HG03432 (cell line): Measurements from ENCODE around the gene PRCP.

Experiments
- ATAC-seq: cut with Tn5 transposase; IDR thresholded peaks from one replicate; pipeline ENCODE4 v1.9.1; 2021; ENCODE audit warnings: mild to moderate bottlenecking, moderate library complexity; ENCODE audit not compliant: unreplicated experiment

Gene PRCP

DNA sequence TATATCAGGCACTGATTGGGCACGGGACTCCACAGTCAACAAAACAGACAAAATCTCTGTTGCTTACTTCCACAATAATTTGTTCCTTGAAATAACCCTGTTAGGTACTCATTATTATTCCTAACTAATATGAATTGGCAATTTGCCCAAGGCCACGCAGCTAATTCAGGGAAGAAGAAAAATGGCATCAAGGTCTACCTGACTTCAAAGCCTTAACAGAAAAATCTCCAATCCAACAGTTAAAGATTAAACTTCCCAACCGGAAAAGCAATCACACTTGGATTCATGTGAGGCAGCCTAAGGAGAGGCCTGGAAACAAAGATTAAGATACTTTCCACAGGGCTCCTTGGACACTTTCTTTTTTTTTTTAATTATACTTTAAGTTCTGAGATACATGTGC is 68.9 kb downstream of the PRCP start:
- ATAC-seq = no peak

- no peak for ATAC-seq
These were observed 69.5 kb downstream of the PRCP start for GRCh38 chr11:82830746-82831145.

GRCh38 chr11:82829101-82829500 is 71.1 kb downstream of the PRCP start:
- ATAC-seq = no peak

DNA sequence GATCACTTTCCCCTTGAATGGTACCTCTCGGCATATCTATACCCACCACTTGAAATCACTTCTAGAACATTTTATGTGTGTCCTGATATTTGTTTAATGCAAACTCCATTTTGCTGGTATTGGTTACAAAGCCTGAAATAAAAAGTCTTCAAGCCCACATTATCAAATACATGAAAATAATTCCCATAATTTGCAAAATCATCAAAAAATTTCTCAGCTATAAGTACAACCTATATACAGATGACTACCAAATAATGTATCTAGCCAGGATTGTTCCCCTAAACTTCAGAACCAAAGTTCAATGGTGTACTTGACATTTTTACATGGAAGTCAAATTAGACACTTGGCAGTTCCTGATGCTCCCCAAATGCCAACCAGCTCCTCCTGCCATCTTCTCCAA is 71.8 kb downstream of the PRCP start:
- ATAC-seq = no peak

- no peak for ATAC-seq
These were observed 73.7 kb downstream of the PRCP start for GRCh38 chr11:82826526-82826925.

- ATAC-seq = no peak
These were observed 76.3 kb downstream of the PRCP start for GRCh38 chr11:82823647-82824619.

- ATAC-seq = no peak
These were observed 81.7 kb downstream of the PRCP start for GRCh38 chr11:82818409-82819043.

GRCh38 chr11:82815406-82815805 is 84.8 kb downstream of the PRCP start:
- no peak for ATAC-seq

DNA sequence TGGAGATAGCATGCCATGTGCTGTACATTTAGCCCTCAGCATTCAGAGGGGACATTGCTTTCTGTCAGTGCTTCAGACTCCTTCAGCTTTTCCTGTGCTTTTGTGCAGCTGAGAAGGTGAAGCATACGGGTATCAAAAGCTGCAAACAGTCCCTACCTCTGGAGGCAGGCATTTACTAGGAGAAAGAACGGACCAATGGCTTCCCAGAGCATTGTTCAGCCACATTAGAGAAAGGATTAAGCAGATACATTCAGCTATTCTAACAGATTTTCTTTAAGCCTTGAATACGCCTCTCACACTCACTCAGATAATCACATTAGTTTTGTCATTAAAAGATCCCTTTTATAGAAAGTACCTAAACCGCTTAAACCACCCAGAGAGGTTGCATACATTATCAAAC is 85.9 kb downstream of the PRCP start:
- ATAC-seq = no peak

GRCh38 chr11:82811369-82811768 is 88.9 kb downstream of the PRCP start:
- ATAC-seq = no peak

- ATAC-seq = no peak
These were observed 89.5 kb downstream of the PRCP start for GRCh38 chr11:82810738-82811137.

- ATAC-seq = no peak
These were observed 89.9 kb downstream of the PRCP start for GRCh38 chr11:82810326-82810725.

DNA sequence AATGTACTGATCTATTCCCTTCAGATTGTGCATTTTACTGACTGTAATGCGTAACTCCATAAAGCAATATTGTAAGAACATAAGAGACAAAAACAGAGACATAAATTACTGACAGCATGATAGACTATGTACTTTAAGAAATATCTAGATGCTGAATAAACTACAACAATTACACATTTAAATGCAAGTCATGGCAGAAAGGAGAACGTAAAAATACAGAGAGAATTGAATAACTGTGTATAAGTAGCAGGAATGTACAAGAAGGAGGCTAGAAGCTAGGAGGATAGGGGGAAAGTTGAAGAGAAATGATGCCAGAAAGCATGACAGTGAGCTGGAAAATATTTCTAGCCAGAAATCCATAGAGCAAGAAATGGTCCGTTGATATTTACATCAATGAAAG is 92.6 kb downstream of the PRCP start:
- no peak for ATAC-seq

GRCh38 chr11:82802710-82803109 is 97.5 kb downstream of the PRCP start:
- no peak for ATAC-seq

GRCh38 chr11:82796998-82797961 is 103.0 kb downstream of the PRCP start:
- no peak for ATAC-seq

DNA sequence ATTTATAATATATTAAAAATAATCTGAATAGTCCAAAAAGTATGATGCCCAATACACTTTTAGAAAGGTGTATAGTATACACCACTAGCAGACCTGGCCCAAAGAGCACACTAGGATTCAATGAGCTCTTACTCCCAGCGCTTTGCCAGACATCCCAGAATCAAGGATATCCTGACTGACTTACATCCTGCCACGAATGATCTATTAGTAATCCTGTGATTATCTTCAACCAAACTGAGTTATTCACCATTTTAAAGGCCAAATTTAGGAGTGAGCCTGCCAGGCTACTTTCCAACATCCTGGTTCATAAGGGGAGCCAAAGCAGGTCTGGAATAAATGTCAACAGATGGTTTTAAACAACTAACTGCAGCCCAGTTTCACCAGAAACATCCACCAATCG is 105.7 kb downstream of the PRCP start:
- ATAC-seq = no peak

DNA sequence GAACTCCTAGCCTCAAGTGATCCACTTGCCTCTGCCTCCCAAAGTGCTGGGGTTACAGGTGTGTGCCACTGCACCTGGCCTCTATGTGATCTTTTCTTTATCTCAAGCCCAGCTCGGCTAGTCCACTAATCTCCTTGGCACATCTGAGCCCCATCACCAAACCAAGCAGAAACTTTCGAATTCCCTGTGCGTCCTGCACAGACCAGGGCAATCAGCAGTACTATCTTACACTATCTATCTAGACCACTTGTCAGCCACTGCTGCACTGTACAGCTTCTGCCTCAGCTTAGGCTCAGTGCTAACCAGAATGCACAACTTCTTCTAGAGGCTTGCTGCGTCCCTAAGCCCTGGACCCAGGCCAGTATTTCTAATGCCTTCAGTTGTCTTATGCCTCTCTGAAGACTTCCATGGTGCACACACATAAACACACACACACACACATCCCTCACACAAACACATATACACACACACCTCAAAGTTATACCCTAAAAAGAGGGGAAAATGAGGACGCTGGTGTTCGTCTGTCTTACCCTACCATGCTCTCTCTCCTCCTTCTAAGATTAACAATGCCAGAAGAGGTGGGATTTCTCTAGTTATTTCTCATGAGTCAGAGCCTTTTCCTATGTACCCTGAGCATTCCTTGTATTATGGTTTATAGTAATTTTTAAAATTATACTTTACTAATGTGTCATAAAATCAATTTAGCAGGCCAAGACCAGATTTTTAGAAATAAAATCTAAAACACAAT is 107.2 kb downstream of the PRCP start:
- ATAC-seq = no peak

DNA sequence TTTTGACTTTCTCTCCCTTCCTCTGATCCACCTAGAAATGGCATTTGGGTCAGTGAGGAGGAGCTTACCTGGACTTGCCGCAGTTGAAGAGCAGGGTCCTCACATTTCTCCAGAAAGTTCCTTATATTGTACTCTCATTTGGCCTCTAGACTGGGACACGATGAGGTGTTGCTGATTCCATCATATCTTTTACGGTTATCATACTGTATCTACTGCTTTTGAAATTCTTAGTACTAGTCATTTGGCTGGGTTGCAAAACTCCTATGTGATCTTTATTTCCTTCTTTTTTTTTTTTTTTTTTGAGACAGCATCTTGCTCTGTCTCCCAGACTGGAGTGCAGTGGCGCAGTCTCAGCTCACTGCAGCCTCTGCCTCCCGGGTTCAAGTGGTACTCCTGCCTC is 107.9 kb downstream of the PRCP start:
- no peak for ATAC-seq

DNA sequence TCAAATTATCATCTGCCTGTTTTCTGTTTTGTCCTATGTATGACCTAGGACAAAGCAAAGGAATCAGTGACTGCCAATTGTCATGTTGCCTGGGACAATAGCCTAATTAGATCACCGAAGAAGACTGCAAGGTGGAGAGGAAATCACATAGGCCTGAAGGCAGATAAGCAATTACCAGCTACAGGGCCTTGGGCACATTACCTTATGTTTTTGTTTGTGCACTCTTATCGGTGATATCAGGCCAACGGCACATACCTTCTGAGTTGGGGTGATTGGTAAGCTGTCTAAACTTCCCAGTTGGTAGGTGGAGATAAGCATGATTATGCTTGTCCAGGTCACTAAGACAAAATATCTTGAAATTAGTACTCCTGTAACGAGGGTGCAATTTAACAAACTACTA is 108.5 kb downstream of the PRCP start:
- ATAC-seq = no peak

- no peak for ATAC-seq
These were observed 109.3 kb downstream of the PRCP start for GRCh38 chr11:82790723-82791484.
